ENCODE data around the gene PTCH2. TPM values are rescaled to one million over a fixed set of nuclear protein-coding genes. Genes with fewer than 3 reads are reported as not detected.

PTCH2 gene
- total and polyA plus RNA-seq, 2 of the 13 experiments (the other 11 are each of a cell fraction or from before 2014, with no cell fraction given): 0.60 to 1.5 TPM

- TF ChIP-seq ZNF709 (CRISPR knock-in tag; IDR thresholded peaks at IDR 0.05) (no peak), GABPB1 (CRISPR knock-in tag; IDR thresholded peaks at IDR 0.05) (no peak; the same call in 1 of the 2 replicates), FIP1L1 (IDR thresholded peaks at IDR 0.05; ENCODE audit: borderline replicate concordance, insufficient read depth, low read depth, low read length) (no peak), CSRNP2 (CRISPR knock-in tag; conservative IDR thresholded peaks at IDR 0.05; ENCODE audit: low read depth) (no peak), PBX3 (CRISPR knock-in tag; IDR thresholded peaks at IDR 0.05; ENCODE audit: borderline replicate concordance) (no peak), ZSCAN31 (CRISPR knock-in tag; IDR thresholded peaks at IDR 0.05; ENCODE audit: low read depth) (peak; percentile 36; the same call in 1 of the 2 replicates), HNF4A (CRISPR knock-in tag; IDR thresholded peaks at IDR 0.05) (peak; percentile 18; the same call in 1 of the 2 replicates), TGIF2 (CRISPR knock-in tag; IDR thresholded peaks at IDR 0.05) (no peak), IRX3 (CRISPR knock-in tag; IDR thresholded peaks at IDR 0.05; ENCODE audit: borderline replicate concordance, low read depth) (no peak), ZNF784 (CRISPR knock-in tag; IDR thresholded peaks at IDR 0.05; ENCODE audit: borderline replicate concordance) (no peak), RARG (CRISPR knock-in tag; IDR thresholded peaks at IDR 0.05; ENCODE audit: low read depth) (no peak), ZBTB39 (CRISPR knock-in tag; IDR thresholded peaks at IDR 0.05) (0 out of 2 replicates have a peak, but pooled peaks have one; percentile 36), SIX4 (CRISPR knock-in tag; IDR thresholded peaks at IDR 0.05) (0 out of 2 replicates have a peak, but pooled peaks have one; percentile 31), TIGD3 (CRISPR knock-in tag; IDR thresholded peaks at IDR 0.05; ENCODE audit: borderline replicate concordance) (peak; percentile 20; the same call in 1 of the 2 replicates)
- TF ChIP-seq, protein P1, sequence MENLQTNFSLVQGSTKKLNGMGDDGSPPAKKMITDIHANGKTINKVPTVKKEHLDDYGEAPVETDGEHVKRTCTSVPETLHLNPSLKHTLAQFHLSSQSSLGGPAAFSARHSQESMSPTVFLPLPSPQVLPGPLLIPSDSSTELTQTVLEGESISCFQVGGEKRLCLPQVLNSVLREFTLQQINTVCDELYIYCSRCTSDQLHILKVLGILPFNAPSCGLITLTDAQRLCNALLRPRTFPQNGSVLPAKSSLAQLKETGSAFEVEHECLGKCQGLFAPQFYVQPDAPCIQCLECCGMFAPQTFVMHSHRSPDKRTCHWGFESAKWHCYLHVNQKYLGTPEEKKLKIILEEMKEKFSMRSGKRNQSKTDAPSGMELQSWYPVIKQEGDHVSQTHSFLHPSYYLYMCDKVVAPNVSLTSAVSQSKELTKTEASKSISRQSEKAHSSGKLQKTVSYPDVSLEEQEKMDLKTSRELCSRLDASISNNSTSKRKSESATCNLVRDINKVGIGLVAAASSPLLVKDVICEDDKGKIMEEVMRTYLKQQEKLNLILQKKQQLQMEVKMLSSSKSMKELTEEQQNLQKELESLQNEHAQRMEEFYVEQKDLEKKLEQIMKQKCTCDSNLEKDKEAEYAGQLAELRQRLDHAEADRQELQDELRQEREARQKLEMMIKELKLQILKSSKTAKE (CRISPR knock-in tag; IDR thresholded peaks at IDR 0.05; ENCODE audit: borderline replicate concordance): no peak
- TF ChIP-seq, protein P2, sequence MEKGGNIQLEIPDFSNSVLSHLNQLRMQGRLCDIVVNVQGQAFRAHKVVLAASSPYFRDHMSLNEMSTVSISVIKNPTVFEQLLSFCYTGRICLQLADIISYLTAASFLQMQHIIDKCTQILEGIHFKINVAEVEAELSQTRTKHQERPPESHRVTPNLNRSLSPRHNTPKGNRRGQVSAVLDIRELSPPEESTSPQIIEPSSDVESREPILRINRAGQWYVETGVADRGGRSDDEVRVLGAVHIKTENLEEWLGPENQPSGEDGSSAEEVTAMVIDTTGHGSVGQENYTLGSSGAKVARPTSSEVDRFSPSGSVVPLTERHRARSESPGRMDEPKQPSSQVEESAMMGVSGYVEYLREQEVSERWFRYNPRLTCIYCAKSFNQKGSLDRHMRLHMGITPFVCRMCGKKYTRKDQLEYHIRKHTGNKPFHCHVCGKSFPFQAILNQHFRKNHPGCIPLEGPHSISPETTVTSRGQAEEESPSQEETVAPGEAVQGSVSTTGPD (CRISPR knock-in tag; IDR thresholded peaks at IDR 0.05): no peak
Measured at GRCh38 chr1:44827197-44828002, 15.7 kb downstream of the PTCH2 start (continued).

All from HepG2 (cell line).